Measurements from ENCODE around the gene PTPN3.

PTPN3 gene

GRCh38 chr9:109329638-109330258, 168.4 kb downstream of the PTPN3 start:
- peak overlapping the region; percentile 57 for H3K27ac ChIP-seq
- TF ChIP-seq, protein P1, sequence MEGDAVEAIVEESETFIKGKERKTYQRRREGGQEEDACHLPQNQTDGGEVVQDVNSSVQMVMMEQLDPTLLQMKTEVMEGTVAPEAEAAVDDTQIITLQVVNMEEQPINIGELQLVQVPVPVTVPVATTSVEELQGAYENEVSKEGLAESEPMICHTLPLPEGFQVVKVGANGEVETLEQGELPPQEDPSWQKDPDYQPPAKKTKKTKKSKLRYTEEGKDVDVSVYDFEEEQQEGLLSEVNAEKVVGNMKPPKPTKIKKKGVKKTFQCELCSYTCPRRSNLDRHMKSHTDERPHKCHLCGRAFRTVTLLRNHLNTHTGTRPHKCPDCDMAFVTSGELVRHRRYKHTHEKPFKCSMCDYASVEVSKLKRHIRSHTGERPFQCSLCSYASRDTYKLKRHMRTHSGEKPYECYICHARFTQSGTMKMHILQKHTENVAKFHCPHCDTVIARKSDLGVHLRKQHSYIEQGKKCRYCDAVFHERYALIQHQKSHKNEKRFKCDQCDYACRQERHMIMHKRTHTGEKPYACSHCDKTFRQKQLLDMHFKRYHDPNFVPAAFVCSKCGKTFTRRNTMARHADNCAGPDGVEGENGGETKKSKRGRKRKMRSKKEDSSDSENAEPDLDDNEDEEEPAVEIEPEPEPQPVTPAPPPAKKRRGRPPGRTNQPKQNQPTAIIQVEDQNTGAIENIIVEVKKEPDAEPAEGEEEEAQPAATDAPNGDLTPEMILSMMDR (conservative IDR thresholded peaks at IDR 0.05), result no peak
- TF ChIP-seq ZFX (IDR thresholded peaks at IDR 0.05), result peak; percentile 42; the same call in 1 of the 2 replicates

- H3K27ac ChIP-seq, result peak overlapping the region; percentile 57
- TF ChIP-seq, protein P1 (conservative IDR thresholded peaks at IDR 0.05), result no peak
- TF ChIP-seq ZFX (IDR thresholded peaks at IDR 0.05), result no peak
Observed at GRCh38 chr9:109328978-109329637, 169.0 kb downstream of the PTPN3 start.

Data from C4-2B (cell line).